T-helper 1 cell treated with Interleukin-12 subunit alpha and Interleukin-12 subunit beta and Interleukin-4 antibody, amounts not matched to agents 30 μg/mL and 1 μg/mL, for 36 hours (primary cell): ENCODE data around the gene LCOR.

Experiments
- H3K27ac Mint-ChIP-seq: one replicate; pipeline ENCODE4 v1.8.0; 2021; ENCODE audit warnings: mild to moderate bottlenecking, mixed read lengths
- H3K27me3 Mint-ChIP-seq: one replicate; pipeline ENCODE4 v1.8.0; 2021; ENCODE audit warnings: low read depth, mixed read lengths
- H3K36me3 Mint-ChIP-seq: one replicate; pipeline ENCODE4 v1.8.0; 2021; ENCODE audit warnings: low read depth, mixed read lengths
- H3K4me1 Mint-ChIP-seq: one replicate; pipeline ENCODE4 v1.8.0; 2021; ENCODE audit warnings: low read depth, mixed read lengths
- H3K4me3 Mint-ChIP-seq: one replicate; pipeline ENCODE4 v1.8.0; 2021; ENCODE audit warnings: mild to moderate bottlenecking, moderate library complexity, mixed read lengths
- H3K9me3 Mint-ChIP-seq: one replicate; pipeline ENCODE4 v1.8.0; 2021; ENCODE audit warnings: mixed read lengths

The LCOR gene

DNA sequence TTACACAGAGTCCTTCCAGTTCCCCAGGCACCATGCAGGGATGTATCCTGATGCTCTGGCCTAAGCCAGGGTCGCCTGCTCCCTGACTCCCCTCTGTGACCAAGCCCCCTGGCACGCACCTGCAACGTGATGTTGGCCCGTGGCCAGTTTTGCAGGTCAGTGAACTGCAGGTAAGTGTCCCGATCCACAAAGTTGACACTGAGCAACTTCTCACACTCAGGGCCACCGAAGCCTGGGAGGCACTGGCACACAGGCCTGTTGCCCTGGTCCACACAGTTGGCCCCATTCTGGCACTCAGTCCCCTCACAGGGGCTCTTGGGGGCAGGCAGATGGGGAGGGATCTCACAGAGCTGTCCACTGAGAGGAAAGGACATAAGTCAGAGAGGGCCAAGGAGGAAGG lies 174.3 kb downstream of the LCOR start:
- H3K4me3 Mint-ChIP-seq: no peak overlapping the region
- H3K9me3 Mint-ChIP-seq: peaks cover 24% of the 10 kb centered on the region
- peaks cover 11% of the 10 kb centered on the region for H3K27me3 Mint-ChIP-seq
- H3K36me3 Mint-ChIP-seq: peaks cover 2% of the 10 kb centered on the region
- no peak overlapping the region for H3K27ac Mint-ChIP-seq
- H3K4me1 Mint-ChIP-seq: no peaks in the 10 kb centered on the region

GRCh38 chr10:97007417-97007816 lies 175.3 kb downstream of the LCOR start:
- peaks cover 11% of the 10 kb centered on the region for H3K27me3 Mint-ChIP-seq
- H3K4me1 Mint-ChIP-seq: no peaks in the 10 kb centered on the region
- H3K4me3 Mint-ChIP-seq: no peak overlapping the region
- H3K36me3 Mint-ChIP-seq: peaks cover 2% of the 10 kb centered on the region
- H3K9me3 Mint-ChIP-seq: peaks cover 24% of the 10 kb centered on the region
- no peak overlapping the region for H3K27ac Mint-ChIP-seq

DNA sequence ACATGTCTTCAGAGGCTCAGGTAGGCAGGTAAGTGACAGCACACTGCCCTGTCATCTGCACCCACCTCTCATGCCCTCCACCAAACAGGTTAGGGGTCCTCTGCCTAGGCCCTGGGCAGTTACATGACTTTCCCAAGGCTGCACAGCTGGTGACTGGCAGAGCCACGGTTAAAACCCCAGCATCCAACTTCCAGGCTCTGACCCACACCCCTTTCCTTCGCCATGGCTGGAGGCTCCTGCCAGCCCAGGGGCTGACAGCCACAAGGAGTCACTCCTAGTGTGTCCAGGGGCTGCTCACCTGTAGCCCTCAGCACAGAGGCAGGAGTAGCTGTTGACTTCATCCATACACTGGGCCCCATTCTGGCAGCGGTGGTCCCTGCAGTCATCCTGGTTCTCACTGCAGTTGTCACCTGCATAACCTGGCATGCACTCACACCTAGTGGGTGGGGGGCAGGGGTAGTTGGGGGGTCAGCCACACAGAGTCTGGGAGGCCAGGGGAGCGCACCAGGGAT lies 178.7 kb downstream of the LCOR start:
- Mint-ChIP-seq H3K9me3 (peaks cover 19% of the 10 kb centered on the region), H3K27me3 (peaks cover 11% of the 10 kb centered on the region)

GRCh38 chr10:97011397-97011796 lies 179.3 kb downstream of the LCOR start:
- no peak overlapping the region for H3K4me3 Mint-ChIP-seq

More for the DNA sequence above, 178.7 kb downstream of the LCOR start:
- Mint-ChIP-seq H3K36me3 (peaks cover 2% of the 10 kb centered on the region), H3K4me3 (no peak overlapping the region), H3K27ac (no peak overlapping the region), H3K4me1 (peaks cover 8% of the 10 kb centered on the region)

GRCh38 chr10:97012470-97012869 lies 180.4 kb downstream of the LCOR start:
- no peak overlapping the region for H3K27ac Mint-ChIP-seq
- peaks cover 16% of the 10 kb centered on the region for H3K4me1 Mint-ChIP-seq
- H3K4me3 Mint-ChIP-seq: no peak overlapping the region
- peaks cover 7% of the 10 kb centered on the region for H3K9me3 Mint-ChIP-seq
- H3K36me3 Mint-ChIP-seq: peaks cover 2% of the 10 kb centered on the region
- peaks cover 8% of the 10 kb centered on the region for H3K27me3 Mint-ChIP-seq

More at GRCh38 chr10:97011397-97011796, 179.3 kb downstream of the LCOR start:
- Mint-ChIP-seq H3K9me3 (peaks cover 17% of the 10 kb centered on the region), H3K36me3 (peaks cover 2% of the 10 kb centered on the region), H3K27me3 (peaks cover 11% of the 10 kb centered on the region), H3K4me1 (peaks cover 8% of the 10 kb centered on the region), H3K27ac (no peak overlapping the region)

- Mint-ChIP-seq H3K4me3 (no peak overlapping the region), H3K4me1 (peaks cover 16% of the 10 kb centered on the region), H3K27me3 (peaks cover 6% of the 10 kb centered on the region), H3K9me3 (no peaks in the 10 kb centered on the region), H3K27ac (no peak overlapping the region), H3K36me3 (no peaks in the 10 kb centered on the region)
These were observed 181.5 kb downstream of the LCOR start for GRCh38 chr10:97013568-97013967.

- peaks cover 16% of the 10 kb centered on the region for H3K4me1 Mint-ChIP-seq
- H3K9me3 Mint-ChIP-seq: no peaks in the 10 kb centered on the region
- peak overlapping the region; percentile 59 for H3K27ac Mint-ChIP-seq
- H3K4me3 Mint-ChIP-seq: no peak overlapping the region
- H3K36me3 Mint-ChIP-seq: no peaks in the 10 kb centered on the region
- H3K27me3 Mint-ChIP-seq: peaks cover 6% of the 10 kb centered on the region
These were observed 181.9 kb downstream of the LCOR start for GRCh38 chr10:97013983-97014382.

DNA sequence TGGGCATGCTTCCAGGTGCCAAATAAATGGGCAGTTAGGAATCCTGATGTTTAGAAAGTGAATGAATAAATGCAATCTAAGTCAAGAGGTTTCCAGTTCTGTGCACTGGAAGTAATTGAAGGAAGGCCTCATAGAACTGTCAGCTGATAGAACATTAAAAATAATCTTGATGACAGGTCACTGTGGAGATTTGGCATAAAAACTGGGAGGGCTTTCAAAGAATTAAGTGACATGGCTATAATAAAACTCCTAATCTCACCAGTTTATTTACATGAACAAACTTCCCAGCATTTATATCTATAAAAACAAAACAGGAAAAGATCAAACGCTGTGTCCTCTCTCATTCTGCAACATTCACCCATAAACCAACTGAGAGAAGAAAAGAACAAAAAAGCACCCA lies 183.1 kb downstream of the LCOR start:
- no peak overlapping the region for H3K27ac Mint-ChIP-seq
- H3K9me3 Mint-ChIP-seq: no peaks in the 10 kb centered on the region
- no peak overlapping the region for H3K4me3 Mint-ChIP-seq
- peaks cover 16% of the 10 kb centered on the region for H3K4me1 Mint-ChIP-seq
- H3K36me3 Mint-ChIP-seq: no peaks in the 10 kb centered on the region
- peaks cover 2% of the 10 kb centered on the region for H3K27me3 Mint-ChIP-seq

DNA sequence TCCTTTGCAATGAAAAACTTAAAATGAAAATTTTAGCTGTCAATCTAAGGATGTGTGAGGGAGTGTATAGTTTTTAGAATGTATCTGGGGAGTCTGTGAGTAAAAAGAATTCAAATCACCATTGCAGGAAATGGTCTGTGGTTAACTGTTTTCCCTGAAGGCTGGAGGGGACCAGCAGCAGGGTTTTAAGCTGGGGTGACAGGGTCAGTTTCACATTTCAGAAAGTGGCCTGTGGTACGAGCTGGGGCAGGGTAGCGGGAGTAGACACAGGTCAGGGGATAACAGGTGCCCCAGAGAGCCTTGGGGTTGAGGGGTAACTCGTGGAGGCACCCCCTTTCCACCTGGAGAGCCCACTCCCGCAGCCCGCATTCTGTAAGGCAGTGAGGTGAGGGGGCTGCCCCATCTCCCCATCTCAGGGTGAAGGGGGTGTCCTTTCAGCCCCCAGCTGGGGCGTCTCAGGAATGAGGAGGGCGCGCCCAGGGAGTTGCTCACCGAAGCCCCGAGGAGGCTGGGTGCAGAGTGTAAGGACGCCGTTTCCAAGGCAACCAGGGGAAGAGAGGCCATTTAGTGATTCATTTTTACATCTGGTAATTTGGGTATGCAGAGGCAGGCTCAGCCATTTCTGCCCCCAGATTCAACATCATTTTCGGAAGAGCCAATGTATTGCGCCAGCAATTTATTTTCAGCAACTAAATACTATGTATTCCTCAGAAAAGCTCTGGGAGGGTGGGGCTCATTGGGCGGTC lies 184.8 kb downstream of the LCOR start:
- Mint-ChIP-seq H3K27me3 (no peaks in the 10 kb centered on the region), H3K27ac (peak overlapping the region; percentile 85), H3K9me3 (no peaks in the 10 kb centered on the region), H3K4me1 (peaks cover 19% of the 10 kb centered on the region), H3K4me3 (peak overlapping the region; percentile 69), H3K36me3 (no peaks in the 10 kb centered on the region)

DNA sequence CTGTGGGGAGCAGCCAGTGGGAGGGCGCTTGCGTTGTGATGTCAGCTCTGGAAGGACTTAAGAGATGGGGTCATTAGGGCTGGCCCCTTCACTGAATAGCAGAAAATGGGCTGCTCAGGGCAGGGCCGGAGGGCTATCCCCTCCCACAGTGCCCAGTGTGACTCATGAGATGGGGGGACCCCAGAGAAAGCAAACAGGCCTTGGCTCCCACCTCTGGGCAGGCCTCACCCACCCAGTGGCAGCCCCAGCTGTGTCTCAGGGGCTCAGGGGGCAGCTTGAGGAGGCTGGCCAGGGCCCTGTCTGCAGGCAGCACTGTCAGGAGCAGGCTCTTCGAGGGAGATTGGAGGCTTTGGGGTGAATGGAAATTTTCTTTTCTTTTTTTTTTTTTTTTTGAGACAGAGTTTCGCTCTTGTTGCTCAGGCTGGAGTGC lies 185.4 kb downstream of the LCOR start:
- H3K27me3 Mint-ChIP-seq: no peaks in the 10 kb centered on the region
- no peak overlapping the region for H3K27ac Mint-ChIP-seq
- peaks cover 19% of the 10 kb centered on the region for H3K4me1 Mint-ChIP-seq
- H3K9me3 Mint-ChIP-seq: no peaks in the 10 kb centered on the region
- H3K36me3 Mint-ChIP-seq: no peaks in the 10 kb centered on the region
- no peak overlapping the region for H3K4me3 Mint-ChIP-seq

DNA sequence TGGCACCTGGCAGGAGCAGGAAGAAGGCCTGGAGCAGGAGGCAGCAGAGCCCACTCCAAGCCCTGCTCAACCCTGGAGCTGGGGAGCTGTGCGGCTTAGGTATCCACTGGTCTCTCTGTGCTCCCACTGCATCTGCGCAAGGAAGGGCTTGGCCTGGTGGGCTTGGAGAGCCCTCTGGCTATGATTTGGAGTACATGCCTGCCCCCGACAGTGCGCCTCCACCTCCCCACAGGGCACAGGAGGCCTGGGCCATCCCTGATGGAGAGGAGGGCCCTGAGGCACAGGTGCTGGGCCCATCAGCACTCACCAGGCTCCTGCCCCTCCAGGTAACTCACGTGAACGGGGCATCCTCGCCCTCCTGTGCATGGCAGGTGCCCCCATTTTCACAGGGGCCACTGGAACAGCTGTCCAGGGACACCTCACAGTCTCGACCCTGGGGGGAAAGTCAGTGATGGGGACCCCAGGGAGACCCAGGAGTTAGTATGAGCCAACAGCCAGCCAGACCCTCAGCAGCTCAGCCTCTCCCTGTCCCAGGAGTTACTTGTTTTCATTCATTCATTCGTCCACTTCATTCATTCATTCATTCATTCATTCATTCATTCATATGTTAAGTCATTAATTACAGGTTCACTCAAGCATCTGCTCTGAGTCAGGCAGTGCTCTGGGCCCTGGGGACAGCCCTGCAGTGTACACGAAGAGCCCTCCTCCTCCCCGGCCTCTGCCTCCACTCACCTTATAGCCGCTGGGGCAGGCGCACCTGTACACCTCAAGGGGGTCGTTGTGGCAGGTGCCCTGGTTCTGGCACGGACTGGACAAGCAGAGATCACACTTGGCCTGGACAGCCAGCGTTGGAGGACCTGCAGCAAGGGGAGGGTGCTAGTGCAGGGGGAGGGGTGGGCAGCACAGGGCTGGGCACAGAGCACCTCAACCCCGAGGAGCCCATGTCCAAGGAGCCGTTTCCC lies 186.4 kb downstream of the LCOR start:
- Mint-ChIP-seq H3K27me3 (no peaks in the 10 kb centered on the region), H3K36me3 (no peaks in the 10 kb centered on the region), H3K4me1 (peaks cover 19% of the 10 kb centered on the region), H3K4me3 (no peak overlapping the region), H3K9me3 (no peaks in the 10 kb centered on the region), H3K27ac (no peak overlapping the region)

DNA sequence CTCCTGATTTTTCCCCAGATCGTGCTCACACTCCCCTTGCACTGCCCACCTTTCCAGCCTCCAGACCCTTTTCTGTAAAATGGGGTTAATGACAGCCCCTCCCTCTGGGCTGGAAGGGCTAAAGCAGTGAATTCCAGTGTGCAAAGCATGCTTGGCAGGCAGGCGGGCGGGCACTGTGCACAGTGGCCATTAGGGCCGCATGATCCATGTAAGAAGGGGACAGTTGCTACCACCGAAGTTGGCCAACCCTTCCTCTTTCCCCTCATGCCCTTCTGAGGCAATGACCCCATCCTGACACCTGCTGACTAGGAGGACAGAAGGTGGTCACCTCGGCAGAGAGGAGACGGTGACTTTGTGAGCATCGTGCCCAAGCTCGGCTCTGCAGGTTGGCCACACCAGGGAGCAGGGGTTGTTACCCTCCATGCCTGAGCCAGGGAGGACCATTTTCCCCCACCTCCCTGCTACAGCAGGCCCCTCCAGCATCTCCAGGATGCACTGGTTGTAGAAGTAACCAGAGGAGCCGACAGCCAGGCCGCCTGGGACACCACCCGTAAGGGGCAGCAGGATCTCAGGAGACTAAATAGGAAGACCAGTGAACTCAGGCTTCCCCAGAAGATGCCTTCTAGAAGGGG lies 187.2 kb downstream of the LCOR start:
- no peaks in the 10 kb centered on the region for H3K9me3 Mint-ChIP-seq
- H3K27ac Mint-ChIP-seq: no peak overlapping the region
- no peak overlapping the region for H3K4me3 Mint-ChIP-seq
- no peaks in the 10 kb centered on the region for H3K27me3 Mint-ChIP-seq
- peaks cover 19% of the 10 kb centered on the region for H3K4me1 Mint-ChIP-seq
- H3K36me3 Mint-ChIP-seq: no peaks in the 10 kb centered on the region

DNA sequence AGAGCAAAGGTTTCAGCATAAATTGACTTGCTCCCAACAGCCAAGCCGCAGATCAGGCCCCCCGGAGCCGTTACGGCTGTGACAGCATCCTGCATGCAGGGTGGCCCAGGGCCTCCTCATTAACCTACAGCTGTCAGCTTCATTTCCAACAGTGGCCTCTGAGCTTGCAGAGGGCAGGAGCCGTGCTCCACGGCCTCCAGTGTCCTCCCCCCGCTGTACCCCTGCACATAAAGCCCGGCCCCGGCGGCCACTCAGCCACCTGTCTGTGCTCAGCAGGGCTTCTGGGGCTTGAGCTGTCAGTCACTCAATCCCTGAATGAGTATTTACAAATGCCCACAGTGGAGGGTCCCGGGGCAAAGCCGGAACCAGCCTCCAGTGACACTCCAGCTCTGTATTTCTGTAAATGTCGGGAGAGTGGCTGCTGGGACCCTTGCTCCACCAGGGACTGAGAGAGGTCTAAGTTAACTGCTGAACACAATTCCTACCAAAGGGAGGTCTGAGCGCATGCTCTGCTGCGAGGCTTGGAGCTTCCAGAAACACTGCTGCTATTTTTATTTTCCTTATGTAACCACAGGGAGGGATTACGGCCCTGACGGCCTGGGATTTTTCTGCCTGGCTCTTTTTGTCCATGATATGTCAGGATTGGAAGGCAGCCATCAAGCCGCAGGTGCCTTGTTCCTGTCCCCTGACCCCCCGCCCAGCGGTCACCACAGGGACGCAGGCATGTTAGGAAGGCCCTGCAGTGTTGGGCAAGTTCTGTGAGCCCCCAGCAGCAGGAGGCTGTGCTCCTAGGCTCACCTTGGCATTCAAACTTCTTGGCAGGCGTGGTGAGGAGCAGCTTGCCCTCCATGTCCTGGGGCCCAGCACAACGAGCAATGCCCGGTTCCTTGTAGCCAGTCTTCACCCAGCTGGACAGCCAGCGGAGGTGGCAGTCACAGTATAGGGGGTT lies 188.6 kb downstream of the LCOR start:
- no peaks in the 10 kb centered on the region for H3K36me3 Mint-ChIP-seq
- no peak overlapping the region for H3K27ac Mint-ChIP-seq
- H3K4me3 Mint-ChIP-seq: no peak overlapping the region
- H3K9me3 Mint-ChIP-seq: no peaks in the 10 kb centered on the region
- no peaks in the 10 kb centered on the region for H3K27me3 Mint-ChIP-seq
- H3K4me1 Mint-ChIP-seq: peaks cover 13% of the 10 kb centered on the region
